Endothelial cell of umbilical vein (primary cell): Measurements from ENCODE around the gene SPSB1. TPM values are rescaled to one million over a fixed set of nuclear protein-coding genes. Genes with fewer than 3 reads are reported as not detected.

Experiments used
- BruUV-seq: library from RNA; stranded (reverse); fragments of 400-500 nt; replicated peaks from 2 replicates; lab custom pipeline; 2021; lab: Mats Ljungman, UMichigan
- CTCF ChIA-PET: fragments of 300-600, 350-600 bp; sonication (Branson Sonifier 250); formaldehyde crosslinking; loops from one replicate; lab custom pipeline; 2021; ENCODE audit warnings: antibody characterized with exemption, inconsistent platforms; lab: Charles Lee
- POLR2A ChIA-PET: fragments of 300-600, 350-600 bp; sonication (Branson Sonifier 250); formaldehyde crosslinking; loops from one replicate; lab custom pipeline; 2021; ENCODE audit warnings: antibody characterized with exemption, inconsistent platforms; lab: Charles Lee
- DNase-seq: peaks from one replicate; pipeline ENCODE4 v3.0.0-alpha.2; 2011; ENCODE audit warnings: low read depth, low spot score
- FAIRE-seq: peaks from 2 replicates; lab custom pipeline; 2011; peaks lifted over from hg19 to GRCh38; lab: Jason Lieb, UNC
- H2AFZ ChIP-seq: 2 replicates; pipeline ENCODE4 v1.6.0; 2012; ENCODE audit warnings: low read depth, low read length, control low read depth, inconsistent platforms
- H3K27ac ChIP-seq: 2 replicates; pipeline ENCODE4 v1.5.1; 2011; ENCODE audit warnings: low read depth, mild to moderate bottlenecking, control low read depth, low read length, moderate library complexity; ENCODE audit not compliant: insufficient read depth
- H3K27me3 ChIP-seq, 2 experiments: 2 replicates each; pipeline versions ENCODE4 v1.6.0 to v1.6.1; 2011; ENCODE audit warnings: low read length in 2 of 2, mixed read lengths in 1 of 2; ENCODE audit not compliant: control insufficient read depth in 2 of 2, insufficient read depth in 2 of 2
- H3K36me3 ChIP-seq, 2 experiments: 2 replicates in 1 of 2; 3 replicates in 1 of 2; pipeline ENCODE4 v1.5.1; 2011; ENCODE audit warnings: low read length in 2 of 2, mild to moderate bottlenecking in 1 of 2, moderate library complexity in 1 of 2; ENCODE audit not compliant: control insufficient read depth in 2 of 2, insufficient read depth in 2 of 2; ENCODE audit errors: extremely low read depth in 1 of 2
- H3K4me1 ChIP-seq: 3 replicates; pipeline ENCODE4 v1.5.1; 2011; ENCODE audit warnings: mild to moderate bottlenecking, low read length; ENCODE audit not compliant: control insufficient read depth, insufficient read depth; ENCODE audit errors: extremely low read depth
- H3K4me2 ChIP-seq: 2 replicates; pipeline ENCODE4 v1.6.1; 2011; ENCODE audit warnings: low read length, control low read depth, mixed read lengths; ENCODE audit not compliant: insufficient read depth
- H3K4me3 ChIP-seq, 3 experiments: fragments of 200-600 bp in 1 of 3; sonication (generic), shearing (Covaris generic) in 1 of 3; replicated peaks in 1 of 3; 2 replicates each; pipeline ENCODE4 v1.5.1; 2011 to 2016; ENCODE audit warnings: control low read depth in 3 of 3, low read length in 3 of 3, mild to moderate bottlenecking in 2 of 3, inconsistent platforms in 1 of 3, low read depth in 1 of 3, moderate library complexity in 1 of 3; ENCODE audit not compliant: insufficient read depth in 1 of 3
- H3K79me2 ChIP-seq: 2 replicates; pipeline ENCODE4 v1.6.0; 2012; ENCODE audit warnings: low read length, inconsistent platforms; ENCODE audit not compliant: control insufficient read depth, insufficient read depth
- H3K9ac ChIP-seq: replicated peaks from 2 replicates; pipeline ENCODE3; 2011; ENCODE audit warnings: low read length, control low read depth; ENCODE audit not compliant: insufficient read depth; ENCODE audit errors: extremely low read depth
- H3K9me1 ChIP-seq: replicated peaks from 3 replicates; pipeline ENCODE4 v1.6.0; 2011; ENCODE audit warnings: mild to moderate bottlenecking, low read length; ENCODE audit not compliant: control insufficient read depth, insufficient read depth; ENCODE audit errors: extremely low read depth
- H3K9me3 ChIP-seq: replicated peaks from 2 replicates; pipeline ENCODE4 v1.5.1; 2012; ENCODE audit warnings: low read length, inconsistent platforms; ENCODE audit not compliant: control insufficient read depth, insufficient read depth
- H4K20me1 ChIP-seq: replicated peaks from 2 replicates; pipeline ENCODE3; 2011; ENCODE audit warnings: mild to moderate bottlenecking, low read length; ENCODE audit not compliant: control insufficient read depth, insufficient read depth; ENCODE audit errors: extremely low read depth
- CTCF ChIP-seq, 2 donors: IDR thresholded peaks; 1 replicate in 1 of 2; 2 replicates in 1 of 2; pipeline ENCODE4 v1.5.1; 2011; ENCODE audit warnings: low read length in 2 of 2, mild to moderate bottlenecking in 2 of 2, moderate library complexity in 2 of 2, control low read depth in 1 of 2, inconsistent platforms in 1 of 2, low read depth in 1 of 2; ENCODE audit not compliant: insufficient read depth in 1 of 2; ENCODE audit errors: extremely low read depth in 1 of 2
- EZH2 ChIP-seq: IDR thresholded peaks from 2 replicates; pipeline ENCODE4 v1.6.1; 2012; ENCODE audit warnings: borderline replicate concordance, low read depth, mild to moderate bottlenecking, moderate library complexity, low read length, inconsistent platforms; ENCODE audit not compliant: severe bottlenecking
- FOS ChIP-seq: IDR thresholded peaks from 2 replicates; pipeline ENCODE4 v1.6.1; 2011; ENCODE audit warnings: mild to moderate bottlenecking, low read length, moderate library complexity, borderline replicate concordance; ENCODE audit not compliant: insufficient read depth
- GATA2 ChIP-seq: IDR thresholded peaks from 2 replicates; pipeline ENCODE4 v1.7.0; 2011; ENCODE audit warnings: low read depth, mild to moderate bottlenecking, moderate library complexity, mixed read lengths, low read length; ENCODE audit not compliant: insufficient read length, insufficient read depth
- JUN ChIP-seq: IDR thresholded peaks from 2 replicates; pipeline ENCODE4 v1.6.1; 2011; ENCODE audit warnings: borderline replicate concordance, low read depth; ENCODE audit not compliant: insufficient read length, insufficient read depth
- MYC ChIP-seq: IDR thresholded peaks from one replicate; pipeline ENCODE4 v1.6.1; 2011; ENCODE audit warnings: mild to moderate bottlenecking, low read depth, low read length
- POLR2A ChIP-seq: IDR thresholded peaks from 2 replicates; pipeline ENCODE4 v1.6.1; 2012; ENCODE audit warnings: low read depth, mild to moderate bottlenecking, control low read depth, low read length
- POLR2AphosphoS5 ChIP-seq: IDR thresholded peaks from 2 replicates; pipeline ENCODE4 v1.6.1; 2012; ENCODE audit warnings: low read depth, mild to moderate bottlenecking, control low read depth, low read length, moderate library complexity; ENCODE audit not compliant: insufficient read depth
- dilution Hi-C: fragments of 300-500 bp; cut with MboI; formaldehyde crosslinking; loops from one replicate; pipeline ENCODE4 v1.15.0; 2019; ENCODE audit warnings: low sequenced_read_pairs; ENCODE audit not compliant: extremely low pct_ligation_motif_present
- intact Hi-C: fragments of 100-400 bp; cut with micrococcal nuclease; formaldehyde crosslinking; loops from one replicate; pipeline ENCODE4 v1.10.0; 2022
- polyA plus RNA-seq, 4 experiments: library from polyadenylated mRNA; depleted of rRNA in 3 of 4; stranded (reverse) in 3 of 4; unstranded in 1 of 4; fragments of >200 nt; gene quantifications; 2 replicates each; pipeline versions ENCODE4 v1.2.1 to v1.2.3, GENCODE V29; 2011 to 2012; ENCODE audit warnings: missing spikeins in 1 of 4
- total RNA-seq: library from RNA; stranded (reverse); gene quantifications from 2 replicates; pipeline ENCODE4 v1.2.3, GENCODE V29; 2021

The SPSB1 gene
- total and polyA plus RNA-seq, 2 donors (not counting 3 experiments of a cell fraction or from before 2014, with no cell fraction given), result 41.9 to 61.2 TPM

- BruUV-seq, result no TSS peak
- Histone ChIP-seq H3K9me1 (no peaks in the 10 kb centered on the region), H3K9ac (no peak overlapping the region), H3K4me2 (no peak overlapping the region), H3K4me1 (no peaks in the 10 kb centered on the region), H3K36me3 (peaks cover 0 to 3% of the 10 kb centered on the region in 2 experiments), H3K27ac (no peak overlapping the region), H3K27me3 (no peaks in the 10 kb centered on the region), H2AFZ (no peak overlapping the region), H4K20me1 (no peaks in the 10 kb centered on the region), H3K9me3 (no peaks in the 10 kb centered on the region), H3K4me3 (no peak overlapping the region), H3K79me2 (peaks cover 21% of the 10 kb centered on the region)
- dilution Hi-C loops, result no loop called here
- intact Hi-C loops, result no loop called here
- FAIRE-seq, result no peak
- TF ChIP-seq GATA2 (no peak), POLR2A (no peak), JUN (no peak), POLR2AphosphoS5 (no peak), EZH2 (no peak), MYC (no peak), FOS (no peak), CTCF (IDR thresholded peaks at IDR 0.05; ENCODE audit: extremely low read depth in 1 of 2, insufficient read depth in 1 of 2, low read depth in 1 of 2, low read length in 2 of 2) (no peak)
- POLR2A ChIA-PET, result no interaction called here
- CTCF ChIA-PET, result interaction anchor here (1.0 to 1.4 kb wide), 3 partner anchors 9 to 227 kb away, joined by 3 read pairs; no protein-coding TSS in a partner anchor
- no peak for DNase-seq
These were observed 34.8 kb upstream of the SPSB1 start for GRCh38 chr1:9257851-9258250.
